ENCODE data around the gene PLEKHB2. TPM values are rescaled to one million over a fixed set of nuclear protein-coding genes. Genes with fewer than 3 reads are reported as not detected.
"Not testable (repeated sequence)": the region's sequence is repeated elsewhere in the genome, so short reads cannot be mapped to it uniquely, and the experiment has no call there.

Gene PLEKHB2
- total and polyA plus RNA-seq, 2 experiments from 2014 or later = 39.8 to 99.2 TPM

- no peak overlapping the region for H3K27ac Mint-ChIP-seq
- DNase-seq (ENCODE audit: low spot score) (no peak), ATAC-seq (peak; percentile 35; the same call in 2 of the 3 replicates)
- TF ChIP-seq ZNF331 (CRISPR knock-in tag; IDR thresholded peaks at IDR 0.05; ENCODE audit: low read depth) (no peak), JUNB (IDR thresholded peaks at IDR 0.05; ENCODE audit: unreplicated experiment) (no peak), EZH2phosphoT487 (IDR thresholded peaks at IDR 0.05; ENCODE audit: unreplicated experiment) (no peak), STAT1 (IDR thresholded peaks at IDR 0.05; ENCODE audit: unreplicated experiment) (no peak)
- peak overlapping the region; percentile 53 for H3K4me2 ChIP-seq
- no peak overlapping the region for H3K4me3 Mint-ChIP-seq
- peaks cover 62% of the 10 kb centered on the region for H4K20me1 ChIP-seq (replicated peaks; ENCODE audit: insufficient read depth)
- no peaks in the 10 kb centered on the region for H3K27me3 Mint-ChIP-seq (ENCODE audit: insufficient read depth, low read depth, poor library complexity)
- no peak overlapping the region for H2AFZ ChIP-seq
- H3K79me2 ChIP-seq (replicated peaks; ENCODE audit: insufficient read depth) = peaks cover 100% of the 10 kb centered on the region
- no peaks in the 10 kb centered on the region for H3K36me3 ChIP-seq (ENCODE audit: insufficient read depth)
- peak overlapping the region; percentile 57 for H3K27ac ChIP-seq (ENCODE audit: low read depth)
- peaks cover 40% of the 10 kb centered on the region for H3K4me1 Mint-ChIP-seq
- H3F3A ChIP-seq (replicated peaks; ENCODE audit: low read depth) = no peaks in the 10 kb centered on the region
- H3K4me1 ChIP-seq (ENCODE audit: insufficient read depth) = peaks cover 42% of the 10 kb centered on the region
- no peak overlapping the region; the same call in 1 of the 2 replicates for H3K4me3 ChIP-seq
- 0 out of 2 replicates have a peak, but pooled peaks cover 4% of the 10 kb centered on the region for H3K9me2 ChIP-seq (ENCODE audit: insufficient read depth)
- no peaks in the 10 kb centered on the region for H3K27me3 ChIP-seq (ENCODE audit: insufficient read depth)
- H3K9me3 Mint-ChIP-seq = peaks cover 2% of the 10 kb centered on the region; the same call in 1 of the 3 replicates
- peaks cover 29% of the 10 kb centered on the region for H3K36me3 Mint-ChIP-seq (ENCODE audit: low read depth)
These were observed 8.6 kb downstream of the PLEKHB2 start for GRCh38 chr2:131113566-131114227.

GRCh38 chr2:131114950-131115349 lies 9.8 kb downstream of the PLEKHB2 start:
- H3K4me3 ChIP-seq = peak overlapping the region; percentile 21; the same call in 1 of the 2 replicates
- not testable (repeated sequence) for H2AFZ ChIP-seq; H3F3A ChIP-seq (replicated peaks; ENCODE audit: low read depth); H3K4me3 Mint-ChIP-seq; H3K36me3 ChIP-seq (ENCODE audit: insufficient read depth); H3K27me3 Mint-ChIP-seq (ENCODE audit: insufficient read depth, low read depth, poor library complexity); H3K27me3 ChIP-seq (ENCODE audit: insufficient read depth); DNase-seq (ENCODE audit: low spot score); H3K27ac ChIP-seq (ENCODE audit: low read depth); H3K9me3 Mint-ChIP-seq; ATAC-seq; H3K9me2 ChIP-seq (ENCODE audit: insufficient read depth)
- peak overlapping the region; percentile 53 for H3K4me2 ChIP-seq
- H3K79me2 ChIP-seq (replicated peaks; ENCODE audit: insufficient read depth) = peaks cover 100% of the 10 kb centered on the region
- H4K20me1 ChIP-seq (replicated peaks; ENCODE audit: insufficient read depth) = peaks cover 64% of the 10 kb centered on the region
- Mint-ChIP-seq H3K4me1 (peaks cover 40% of the 10 kb centered on the region), H3K36me3 (ENCODE audit: low read depth) (peaks cover 29% of the 10 kb centered on the region), H3K27ac (0 out of 2 replicates have a peak overlapping the region, but pooled peaks have one; percentile 47)
- H3K4me1 ChIP-seq (ENCODE audit: insufficient read depth) = peaks cover 42% of the 10 kb centered on the region

- Histone ChIP-seq H3K4me3 (no peak overlapping the region), H3F3A (replicated peaks; ENCODE audit: low read depth) (no peaks in the 10 kb centered on the region), H4K20me1 (replicated peaks; ENCODE audit: insufficient read depth) (peaks cover 68% of the 10 kb centered on the region), H2AFZ (no peak overlapping the region), H3K79me2 (replicated peaks; ENCODE audit: insufficient read depth) (peaks cover 100% of the 10 kb centered on the region), H3K4me2 (no peak overlapping the region), H3K27ac (ENCODE audit: low read depth) (no peak overlapping the region), H3K9me2 (ENCODE audit: insufficient read depth) (0 out of 2 replicates have a peak, but pooled peaks cover 4% of the 10 kb centered on the region), H3K27me3 (ENCODE audit: insufficient read depth) (no peaks in the 10 kb centered on the region), H3K36me3 (ENCODE audit: insufficient read depth) (no peaks in the 10 kb centered on the region), H3K4me1 (ENCODE audit: insufficient read depth) (peaks cover 39% of the 10 kb centered on the region)
- Mint-ChIP-seq H3K27me3 (ENCODE audit: insufficient read depth, low read depth, poor library complexity) (no peaks in the 10 kb centered on the region), H3K4me1 (peaks cover 40% of the 10 kb centered on the region), H3K4me3 (no peak overlapping the region), H3K9me3 (peaks cover 2% of the 10 kb centered on the region; the same call in 1 of the 3 replicates), H3K27ac (no peak overlapping the region), H3K36me3 (ENCODE audit: low read depth) (peaks cover 34% of the 10 kb centered on the region)
- ATAC-seq (no peak), DNase-seq (ENCODE audit: low spot score) (no peak)
- TF ChIP-seq CTCF (conservative IDR thresholded peaks at IDR 0.05; ENCODE audit: low read depth in 2 of 2) (no peak), STAT1 (IDR thresholded peaks at IDR 0.05; ENCODE audit: unreplicated experiment) (no peak), CREB1 (CRISPR knock-in tag; IDR thresholded peaks at IDR 0.05; ENCODE audit: low read depth) (no peak), REST (IDR thresholded peaks at IDR 0.05; ENCODE audit: unreplicated experiment) (no peak), POLR2AphosphoS5 (IDR thresholded peaks at IDR 0.05; ENCODE audit: low read depth) (no peak), NANOG (IDR thresholded peaks at IDR 0.05; ENCODE audit: borderline replicate concordance) (no peak), JUNB (IDR thresholded peaks at IDR 0.05; ENCODE audit: unreplicated experiment) (no peak)
These were observed 10.6 kb downstream of the PLEKHB2 start for GRCh38 chr2:131115752-131116151.

Measured in GM23338 (cell line).